Endothelial cell of umbilical vein (primary cell): ENCODE results near the gene KLRC2. TPM values are rescaled to one million over a fixed set of nuclear protein-coding genes. Genes with fewer than 3 reads are reported as not detected.
"Not testable (repeated sequence)": the region's sequence is repeated elsewhere in the genome, so short reads cannot be mapped to it uniquely, and the experiment has no call there.

Source experiments
- BruUV-seq: library from RNA; stranded (reverse); fragments of 400-500 nt; replicated peaks from 2 replicates; lab custom pipeline; 2021; lab: Mats Ljungman, UMichigan
- CTCF ChIA-PET: fragments of 300-600, 350-600 bp; sonication (Branson Sonifier 250); formaldehyde crosslinking; loops from one replicate; lab custom pipeline; 2021; ENCODE audit warnings: antibody characterized with exemption, inconsistent platforms; lab: Charles Lee
- POLR2A ChIA-PET: fragments of 300-600, 350-600 bp; sonication (Branson Sonifier 250); formaldehyde crosslinking; loops from one replicate; lab custom pipeline; 2021; ENCODE audit warnings: antibody characterized with exemption, inconsistent platforms; lab: Charles Lee
- DNase-seq: peaks from one replicate; pipeline ENCODE4 v3.0.0-alpha.2; 2011; ENCODE audit warnings: low read depth, low spot score
- FAIRE-seq: peaks from 2 replicates; lab custom pipeline; 2011; peaks lifted over from hg19 to GRCh38; lab: Jason Lieb, UNC
- H2AFZ ChIP-seq: 2 replicates; pipeline ENCODE4 v1.6.0; 2012; ENCODE audit warnings: low read depth, low read length, control low read depth, inconsistent platforms
- H3K27ac ChIP-seq: 2 replicates; pipeline ENCODE4 v1.5.1; 2011; ENCODE audit warnings: low read depth, mild to moderate bottlenecking, control low read depth, low read length, moderate library complexity; ENCODE audit not compliant: insufficient read depth
- H3K27me3 ChIP-seq, 2 experiments: 2 replicates each; pipeline versions ENCODE4 v1.6.0 to v1.6.1; 2011; ENCODE audit warnings: low read length in 2 of 2, mixed read lengths in 1 of 2; ENCODE audit not compliant: control insufficient read depth in 2 of 2, insufficient read depth in 2 of 2
- H3K36me3 ChIP-seq, 2 experiments: 2 replicates in 1 of 2; 3 replicates in 1 of 2; pipeline ENCODE4 v1.5.1; 2011; ENCODE audit warnings: low read length in 2 of 2, mild to moderate bottlenecking in 1 of 2, moderate library complexity in 1 of 2; ENCODE audit not compliant: control insufficient read depth in 2 of 2, insufficient read depth in 2 of 2; ENCODE audit errors: extremely low read depth in 1 of 2
- H3K4me1 ChIP-seq: 3 replicates; pipeline ENCODE4 v1.5.1; 2011; ENCODE audit warnings: mild to moderate bottlenecking, low read length; ENCODE audit not compliant: control insufficient read depth, insufficient read depth; ENCODE audit errors: extremely low read depth
- H3K4me2 ChIP-seq: 2 replicates; pipeline ENCODE4 v1.6.1; 2011; ENCODE audit warnings: low read length, control low read depth, mixed read lengths; ENCODE audit not compliant: insufficient read depth
- H3K4me3 ChIP-seq, 3 experiments: fragments of 200-600 bp in 1 of 3; sonication (generic), shearing (Covaris generic) in 1 of 3; replicated peaks in 1 of 3; 2 replicates each; pipeline ENCODE4 v1.5.1; 2011 to 2016; ENCODE audit warnings: control low read depth in 3 of 3, low read length in 3 of 3, mild to moderate bottlenecking in 2 of 3, inconsistent platforms in 1 of 3, low read depth in 1 of 3, moderate library complexity in 1 of 3; ENCODE audit not compliant: insufficient read depth in 1 of 3
- H3K79me2 ChIP-seq: 2 replicates; pipeline ENCODE4 v1.6.0; 2012; ENCODE audit warnings: low read length, inconsistent platforms; ENCODE audit not compliant: control insufficient read depth, insufficient read depth
- H3K9ac ChIP-seq: replicated peaks from 2 replicates; pipeline ENCODE3; 2011; ENCODE audit warnings: low read length, control low read depth; ENCODE audit not compliant: insufficient read depth; ENCODE audit errors: extremely low read depth
- H3K9me1 ChIP-seq: replicated peaks from 3 replicates; pipeline ENCODE4 v1.6.0; 2011; ENCODE audit warnings: mild to moderate bottlenecking, low read length; ENCODE audit not compliant: control insufficient read depth, insufficient read depth; ENCODE audit errors: extremely low read depth
- H3K9me3 ChIP-seq: replicated peaks from 2 replicates; pipeline ENCODE4 v1.5.1; 2012; ENCODE audit warnings: low read length, inconsistent platforms; ENCODE audit not compliant: control insufficient read depth, insufficient read depth
- H4K20me1 ChIP-seq: replicated peaks from 2 replicates; pipeline ENCODE3; 2011; ENCODE audit warnings: mild to moderate bottlenecking, low read length; ENCODE audit not compliant: control insufficient read depth, insufficient read depth; ENCODE audit errors: extremely low read depth
- CTCF ChIP-seq, 2 donors: IDR thresholded peaks; 1 replicate in 1 of 2; 2 replicates in 1 of 2; pipeline ENCODE4 v1.5.1; 2011; ENCODE audit warnings: low read length in 2 of 2, mild to moderate bottlenecking in 2 of 2, moderate library complexity in 2 of 2, control low read depth in 1 of 2, inconsistent platforms in 1 of 2, low read depth in 1 of 2; ENCODE audit not compliant: insufficient read depth in 1 of 2; ENCODE audit errors: extremely low read depth in 1 of 2
- EZH2 ChIP-seq: IDR thresholded peaks from 2 replicates; pipeline ENCODE4 v1.6.1; 2012; ENCODE audit warnings: borderline replicate concordance, low read depth, mild to moderate bottlenecking, moderate library complexity, low read length, inconsistent platforms; ENCODE audit not compliant: severe bottlenecking
- MAX ChIP-seq: IDR thresholded peaks from 2 replicates; pipeline ENCODE4 v1.6.1; 2011; ENCODE audit not compliant: insufficient read depth, insufficient read length
- POLR2A ChIP-seq: IDR thresholded peaks from 2 replicates; pipeline ENCODE4 v1.6.1; 2012; ENCODE audit warnings: low read depth, mild to moderate bottlenecking, control low read depth, low read length
- dilution Hi-C: fragments of 300-500 bp; cut with MboI; formaldehyde crosslinking; loops from one replicate; pipeline ENCODE4 v1.15.0; 2019; ENCODE audit warnings: low sequenced_read_pairs; ENCODE audit not compliant: extremely low pct_ligation_motif_present
- intact Hi-C: fragments of 100-400 bp; cut with micrococcal nuclease; formaldehyde crosslinking; loops from one replicate; pipeline ENCODE4 v1.10.0; 2022
- polyA plus RNA-seq, 4 experiments: library from polyadenylated mRNA; depleted of rRNA in 3 of 4; stranded (reverse) in 3 of 4; unstranded in 1 of 4; fragments of >200 nt; gene quantifications; 2 replicates each; pipeline versions ENCODE4 v1.2.1 to v1.2.3, GENCODE V29; 2011 to 2012; ENCODE audit warnings: missing spikeins in 1 of 4
- total RNA-seq: library from RNA; stranded (reverse); gene quantifications from 2 replicates; pipeline ENCODE4 v1.2.3, GENCODE V29; 2021

Gene KLRC2
- total and polyA plus RNA-seq, 2 donors (not counting 3 experiments of a cell fraction or from before 2014, with no cell fraction given), result not detected

- H3K36me3 ChIP-seq, H4K20me1 ChIP-seq, DNase-seq, FAIRE-seq, H3K9me3 ChIP-seq, POLR2A ChIA-PET, dilution Hi-C loops, H3K27ac ChIP-seq, H2AFZ ChIP-seq, H3K9ac ChIP-seq, H3K27me3 ChIP-seq, H3K79me2 ChIP-seq, H3K4me2 ChIP-seq, H3K4me1 ChIP-seq, H3K9me1 ChIP-seq, H3K4me3 ChIP-seq, BruUV-seq: not testable (repeated sequence)
- CTCF ChIA-PET, result interaction anchor here (0.7 kb wide), 1 partner anchor 8 kb away, joined by 3 read pairs; no protein-coding TSS in a partner anchor
- intact Hi-C loops, result loop anchor here (5.0 kb wide), 1 partner anchor 110 kb away; no protein-coding TSS in a partner anchor
Measured at GRCh38 chr12:10387498-10387897, 48.3 kb downstream of the KLRC2 start.

GRCh38 chr12:10386857-10387256 is 49.0 kb downstream of the KLRC2 start:
- no peaks in the 10 kb centered on the region for H3K27me3 ChIP-seq
- FAIRE-seq, result no peak

More at GRCh38 chr12:10386857-10387256, 49.0 kb downstream of the KLRC2 start:
- no peak for DNase-seq
- CTCF ChIA-PET, result interaction anchor here (0.7 kb wide), 1 partner anchor 9 kb away, joined by 3 read pairs; no protein-coding TSS in a partner anchor
- Histone ChIP-seq H3K79me2 (no peaks in the 10 kb centered on the region), H2AFZ (no peak overlapping the region), H3K4me3 (no peak overlapping the region), H3K9me3 (no peaks in the 10 kb centered on the region), H3K9ac (no peak overlapping the region), H3K4me1 (peaks cover 2% of the 10 kb centered on the region), H3K27ac (no peak overlapping the region), H3K9me1 (no peaks in the 10 kb centered on the region), H3K36me3 (no peaks in the 10 kb centered on the region), H3K4me2 (no peak overlapping the region), H4K20me1 (no peaks in the 10 kb centered on the region)
- dilution Hi-C loops, result no loop called here
- intact Hi-C loops, result loop anchor here (5.0 kb wide), 1 partner anchor 110 kb away; no protein-coding TSS in a partner anchor
- POLR2A ChIA-PET, result no interaction called here
- BruUV-seq, result no TSS peak
- no peak for TF ChIP-seq EZH2
- TF ChIP-seq MAX, result no peak
- TF ChIP-seq POLR2A, result no peak
- TF ChIP-seq CTCF (IDR thresholded peaks at IDR 0.05; ENCODE audit: extremely low read depth in 1 of 2, insufficient read depth in 1 of 2, low read depth in 1 of 2, low read length in 2 of 2), result no peak
